Measurements from ENCODE around the gene NFATC1.

NFATC1 gene

DNA sequence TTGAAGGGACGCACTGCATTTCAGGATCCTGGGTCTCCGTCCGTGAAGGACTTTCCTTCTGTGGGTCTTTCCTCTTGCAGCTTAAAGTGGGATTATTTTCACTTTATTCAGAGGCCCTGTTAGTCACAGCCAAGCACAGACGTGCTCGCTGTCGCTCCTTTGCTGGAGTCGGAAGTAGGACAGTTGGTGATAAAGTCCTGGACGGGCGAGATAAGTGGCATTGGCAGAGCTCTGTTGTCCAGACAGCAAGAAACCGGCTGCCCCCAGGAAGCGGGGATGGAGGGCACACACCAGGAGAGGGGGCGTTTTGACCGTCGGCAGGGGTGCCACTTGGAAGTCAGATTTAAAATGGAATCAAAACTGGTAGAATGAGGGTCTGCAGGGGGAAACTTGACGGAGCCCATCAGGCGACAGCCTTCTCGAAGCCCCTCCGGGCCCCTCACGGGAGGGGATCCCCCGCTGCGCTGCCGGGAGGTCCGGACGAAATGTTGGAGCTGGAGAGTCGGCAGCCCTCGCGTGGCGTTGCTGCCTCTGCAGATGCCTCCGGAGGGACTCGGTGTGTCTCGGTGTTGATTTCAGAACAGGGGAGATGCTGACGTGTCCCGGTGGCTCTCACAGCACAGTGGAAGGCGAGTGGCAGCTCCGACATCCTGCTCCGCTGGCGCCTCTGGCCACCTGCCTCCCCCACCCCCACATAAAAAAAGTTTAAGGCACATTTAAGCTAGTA is 124.2 kb downstream of the NFATC1 start:
- Histone ChIP-seq H3K4me1 (ENCODE audit: control insufficient read depth in 1 of 2, insufficient read depth in 1 of 2, low read depth in 1 of 2, low read length in 1 of 2) (peaks cover 21 to 32% of the 10 kb centered on the region in 2 experiments), H3K9me3 (no peaks in the 10 kb centered on the region), H3K36me3 (no peaks in the 10 kb centered on the region), H3K27me3 (peaks cover 46% of the 10 kb centered on the region), H3K4me3 (ENCODE audit: low read depth in 1 of 2, low read length in 1 of 2) (no peak overlapping the region), H3K27ac (no peak overlapping the region)
- TF ChIP-seq CTCF (IDR thresholded peaks at IDR 0.05): no peak

GRCh38 chr18:79520478-79521390 is 125.0 kb downstream of the NFATC1 start:
- Histone ChIP-seq H3K9me3 (no peaks in the 10 kb centered on the region), H3K36me3 (no peaks in the 10 kb centered on the region), H3K27ac (no peak overlapping the region), H3K4me1 (ENCODE audit: control insufficient read depth in 1 of 2, insufficient read depth in 1 of 2, low read depth in 1 of 2, low read length in 1 of 2) (peaks cover 21 to 32% of the 10 kb centered on the region in 2 experiments), H3K4me3 (ENCODE audit: low read depth in 1 of 2, low read length in 1 of 2) (no peak overlapping the region), H3K27me3 (peaks cover 50% of the 10 kb centered on the region)
- no peak for TF ChIP-seq CTCF (IDR thresholded peaks at IDR 0.05)

DNA sequence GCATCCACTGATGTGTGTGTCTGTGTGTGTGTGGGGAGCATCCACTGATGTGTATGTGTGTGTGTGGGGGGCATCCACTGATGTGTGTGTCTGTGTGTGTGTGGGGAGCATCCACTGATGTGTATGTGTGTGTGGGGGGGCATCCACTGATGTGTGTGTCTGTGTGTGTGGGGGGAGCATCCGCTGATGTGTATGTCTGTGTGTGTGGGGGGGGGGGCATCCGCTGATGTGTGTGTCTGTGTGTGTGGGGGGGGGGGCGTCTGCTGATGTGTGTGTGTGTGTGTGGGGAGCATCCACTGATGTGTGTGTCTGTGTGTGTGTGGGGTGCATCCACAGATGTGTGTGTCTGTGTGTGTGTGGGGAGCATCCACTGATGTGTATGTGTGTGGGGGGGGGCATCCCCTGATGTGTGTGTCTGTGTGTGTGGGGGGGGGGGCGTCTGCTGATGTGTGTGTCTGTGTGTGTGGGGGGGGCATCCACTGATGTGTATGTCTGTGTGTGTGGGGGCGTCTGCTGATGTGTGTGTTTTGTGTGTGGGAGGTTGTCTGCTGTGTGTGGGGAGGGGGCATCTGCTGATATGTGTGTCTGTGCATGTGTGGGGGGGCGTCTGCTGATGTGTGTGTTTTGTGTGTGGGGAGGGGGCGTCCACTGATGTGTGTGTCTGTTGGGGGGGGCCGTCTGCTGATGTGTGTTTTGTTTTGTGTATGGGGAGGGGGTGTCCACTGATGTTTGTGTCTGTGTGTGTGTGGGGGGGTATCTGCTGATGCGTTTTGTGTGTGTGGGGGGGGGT is 125.9 kb downstream of the NFATC1 start:
- no peaks in the 10 kb centered on the region for H3K9me3 ChIP-seq
- peaks cover 23 to 32% of the 10 kb centered on the region in 2 experiments for H3K4me1 ChIP-seq (ENCODE audit: control insufficient read depth in 1 of 2, insufficient read depth in 1 of 2, low read depth in 1 of 2, low read length in 1 of 2)
- H3K4me3 ChIP-seq (ENCODE audit: low read depth in 1 of 2, low read length in 1 of 2): no peak overlapping the region
- TF ChIP-seq CTCF (IDR thresholded peaks at IDR 0.05): no peak
- H3K27me3 ChIP-seq: peaks cover 56% of the 10 kb centered on the region
- H3K27ac ChIP-seq: no peak overlapping the region
- H3K36me3 ChIP-seq: no peaks in the 10 kb centered on the region

DNA sequence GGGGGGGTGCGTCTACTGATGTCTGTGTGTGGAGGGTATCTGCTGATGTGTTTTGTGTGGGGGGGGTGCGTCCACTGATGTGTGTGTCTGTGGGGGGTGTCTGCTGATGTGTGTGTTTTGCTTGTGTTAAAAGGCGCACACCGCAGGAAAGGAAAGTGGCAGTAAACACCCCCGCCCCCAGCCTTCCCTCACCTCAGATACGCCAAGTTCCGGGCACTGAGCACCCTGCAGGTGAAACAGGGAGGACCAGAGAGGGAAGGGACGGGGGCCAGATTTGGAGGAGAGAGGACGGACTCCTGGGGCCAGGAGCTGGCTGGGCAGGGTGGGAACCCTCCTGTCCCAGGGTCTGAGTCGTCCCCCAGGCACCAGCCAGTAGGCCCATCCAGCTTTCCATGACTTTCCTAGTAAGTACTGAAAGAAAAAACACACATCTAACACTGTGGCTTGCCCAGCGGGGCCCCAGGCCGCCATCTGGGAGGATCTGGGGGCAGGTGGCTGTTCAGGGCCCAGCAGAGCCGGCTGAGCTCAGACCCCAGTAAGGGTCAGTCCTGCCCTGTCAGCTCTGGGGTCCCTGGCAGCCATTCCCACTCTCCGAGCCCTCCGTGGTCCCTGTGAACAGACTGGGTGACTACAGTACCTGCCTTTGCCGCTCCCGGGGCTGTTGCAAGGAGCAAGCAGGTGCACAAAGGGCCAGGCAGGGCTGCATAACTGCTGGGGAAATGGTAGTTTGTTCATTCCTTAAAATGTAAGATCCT is 126.9 kb downstream of the NFATC1 start:
- Histone ChIP-seq H3K36me3 (no peaks in the 10 kb centered on the region), H3K27me3 (peaks cover 56% of the 10 kb centered on the region), H3K9me3 (no peaks in the 10 kb centered on the region), H3K4me1 (ENCODE audit: control insufficient read depth in 1 of 2, insufficient read depth in 1 of 2, low read depth in 1 of 2, low read length in 1 of 2) (peaks cover 24 to 32% of the 10 kb centered on the region in 2 experiments), H3K27ac (no peak overlapping the region), H3K4me3 (ENCODE audit: low read depth in 1 of 2, low read length in 1 of 2) (no peak overlapping the region)
- TF ChIP-seq CTCF (IDR thresholded peaks at IDR 0.05): no peak
